Adrenal gland (tissue), 5 donors: ENCODE measurements around the gene GMDS.

Experiments used
- CTCF ChIP-seq, 6 experiments: fragments of 450-650 bp in 4 of 6; fragments of 200-600 bp in 2 of 6; sonication (generic) in 1 of 6; IDR thresholded peaks; 1 replicate in 5 of 6; 2 replicates in 1 of 6; pipeline versions ENCODE4 v1.5.1 to v1.8.0; 2016 to 2021; ENCODE audit warnings: antibody characterized with exemption in 6 of 6, mild to moderate bottlenecking in 2 of 6, moderate library complexity in 1 of 6
- POLR2A ChIP-seq, 2 donors: fragments of 450-650 bp; IDR thresholded peaks; one replicate each; pipeline ENCODE4 v1.6.1; 2017; ENCODE audit warnings: antibody characterized with exemption in 2 of 2, mild to moderate bottlenecking in 2 of 2, moderate library complexity in 1 of 2
- donor health status: DM: no; HTN: no; CAD: no.

GRCh38 chr6:1810880-1811279 is 434.5 kb downstream of the GMDS start:
- TF ChIP-seq POLR2A (IDR thresholded peaks at IDR 0.05): no peak
- TF ChIP-seq CTCF (IDR thresholded peaks at IDR 0.05): no peak
